Fibroblast of pulmonary artery (primary cell): ENCODE results near the gene FAM110D.

ENCODE experiments used
- DNase-seq: peaks from one replicate; pipeline ENCODE4 v3.0.0-alpha.2; 2010; ENCODE audit warnings: low read depth
- H3K4me3 ChIP-seq: replicated peaks from 2 replicates; pipeline ENCODE4 v1.5.1; 2011; ENCODE audit warnings: low read depth, mild to moderate bottlenecking, control low read depth, low read length, moderate library complexity
- TF ChIP-seq, protein P1 (sequence below): IDR thresholded peaks from 2 replicates; pipeline ENCODE4 v1.5.1; 2011; ENCODE audit warnings: mild to moderate bottlenecking, control low read depth, low read length, inconsistent platforms; ENCODE audit errors: missing control alignments

FAM110D gene

DNA sequence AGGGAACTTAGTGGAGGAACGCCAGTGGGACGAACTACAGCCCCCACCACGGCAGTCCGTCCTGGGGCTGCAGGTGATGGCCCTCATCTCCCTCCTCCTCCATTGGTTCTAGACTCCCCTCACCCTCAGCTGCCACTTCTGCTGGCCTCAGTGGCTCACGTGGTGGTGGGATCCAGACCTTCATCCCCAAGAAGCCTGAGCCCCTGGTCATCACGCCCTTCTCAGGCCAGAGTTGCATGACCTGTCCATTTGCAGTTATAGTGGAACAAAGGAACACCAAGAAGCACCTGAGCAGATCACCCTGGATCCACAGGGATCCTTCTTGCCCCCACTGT is 13.0 kb upstream of the FAM110D start:
- TF ChIP-seq, protein P1, sequence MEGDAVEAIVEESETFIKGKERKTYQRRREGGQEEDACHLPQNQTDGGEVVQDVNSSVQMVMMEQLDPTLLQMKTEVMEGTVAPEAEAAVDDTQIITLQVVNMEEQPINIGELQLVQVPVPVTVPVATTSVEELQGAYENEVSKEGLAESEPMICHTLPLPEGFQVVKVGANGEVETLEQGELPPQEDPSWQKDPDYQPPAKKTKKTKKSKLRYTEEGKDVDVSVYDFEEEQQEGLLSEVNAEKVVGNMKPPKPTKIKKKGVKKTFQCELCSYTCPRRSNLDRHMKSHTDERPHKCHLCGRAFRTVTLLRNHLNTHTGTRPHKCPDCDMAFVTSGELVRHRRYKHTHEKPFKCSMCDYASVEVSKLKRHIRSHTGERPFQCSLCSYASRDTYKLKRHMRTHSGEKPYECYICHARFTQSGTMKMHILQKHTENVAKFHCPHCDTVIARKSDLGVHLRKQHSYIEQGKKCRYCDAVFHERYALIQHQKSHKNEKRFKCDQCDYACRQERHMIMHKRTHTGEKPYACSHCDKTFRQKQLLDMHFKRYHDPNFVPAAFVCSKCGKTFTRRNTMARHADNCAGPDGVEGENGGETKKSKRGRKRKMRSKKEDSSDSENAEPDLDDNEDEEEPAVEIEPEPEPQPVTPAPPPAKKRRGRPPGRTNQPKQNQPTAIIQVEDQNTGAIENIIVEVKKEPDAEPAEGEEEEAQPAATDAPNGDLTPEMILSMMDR = no peak
- no peak for DNase-seq

DNA sequence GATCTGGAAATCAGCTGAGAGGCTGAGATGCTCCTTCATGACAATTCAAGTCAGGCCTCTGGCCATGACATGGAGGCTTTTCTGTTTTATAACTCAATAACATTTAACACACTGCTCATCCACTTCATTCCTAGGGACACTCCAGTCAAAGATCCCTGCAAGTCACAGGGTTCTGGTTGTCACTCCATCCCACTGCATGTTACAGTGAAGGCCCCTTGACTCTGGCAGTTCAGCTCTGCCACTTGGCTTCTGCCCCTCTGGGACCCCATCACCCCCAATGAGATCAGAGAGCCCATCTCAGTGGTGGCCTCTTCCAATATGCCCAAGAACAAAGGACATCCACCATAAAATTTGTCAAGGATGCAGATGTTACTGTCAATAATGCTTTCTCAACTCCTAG is 10.0 kb upstream of the FAM110D start:
- TF ChIP-seq, protein P1 = no peak
- no peak for DNase-seq
- H3K4me3 ChIP-seq = no peak overlapping the region

More for the DNA sequence above, 13.0 kb upstream of the FAM110D start:
- H3K4me3 ChIP-seq = no peak overlapping the region

DNA sequence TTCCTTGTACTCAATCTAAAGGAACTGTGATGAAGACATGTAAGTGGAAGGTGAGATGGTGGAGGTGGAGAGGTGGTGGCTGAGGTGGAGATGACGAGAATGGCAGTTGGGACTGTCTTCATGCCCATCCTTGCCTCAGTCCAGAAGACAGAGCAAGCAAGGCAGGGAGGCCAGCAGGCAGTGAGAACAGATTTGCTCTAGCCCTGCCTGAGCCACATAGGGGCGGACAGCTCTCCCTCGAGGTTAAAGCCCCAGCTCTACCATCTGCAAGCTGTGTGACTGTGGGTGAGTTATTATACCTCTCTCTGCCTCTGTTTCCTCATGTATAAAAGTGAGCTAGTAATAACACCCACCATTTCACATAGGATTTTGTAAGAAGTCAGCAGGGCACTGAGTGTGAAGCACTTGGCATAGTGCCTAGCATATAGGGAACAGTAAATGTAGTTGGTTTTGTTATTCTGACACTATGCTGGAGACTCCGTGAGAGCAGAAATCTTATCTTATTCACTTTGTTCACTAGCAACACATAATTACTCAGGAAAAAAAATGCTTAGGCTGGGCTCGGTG is 4.8 kb upstream of the FAM110D start:
- DNase-seq = no peak
- TF ChIP-seq, protein P1 = no peak

DNA sequence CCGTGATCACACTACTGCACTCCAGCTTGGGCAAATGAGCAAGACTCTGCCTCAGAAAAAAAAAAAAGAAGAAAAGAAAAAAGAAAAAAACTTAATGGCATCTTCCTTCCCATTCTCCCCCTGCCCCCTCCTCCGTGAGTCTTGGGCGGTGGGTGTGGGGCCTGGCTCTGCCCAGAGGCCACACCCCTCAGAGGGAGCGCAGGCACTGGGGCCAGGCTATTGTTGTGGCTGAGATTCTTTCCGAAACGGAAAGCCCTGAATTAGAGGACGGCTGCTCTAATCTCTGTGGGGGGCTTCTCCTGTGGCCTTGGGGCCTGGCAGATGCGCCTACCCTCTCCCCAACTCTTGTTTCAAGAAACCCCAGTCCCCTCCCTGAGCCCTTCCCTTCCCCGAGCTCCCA is 4.1 kb upstream of the FAM110D start:
- TF ChIP-seq, protein P1 = no peak
- DNase-seq = no peak
- H3K4me3 ChIP-seq = no peak overlapping the region

More for the DNA sequence above, 4.8 kb upstream of the FAM110D start:
- no peak overlapping the region for H3K4me3 ChIP-seq

DNA sequence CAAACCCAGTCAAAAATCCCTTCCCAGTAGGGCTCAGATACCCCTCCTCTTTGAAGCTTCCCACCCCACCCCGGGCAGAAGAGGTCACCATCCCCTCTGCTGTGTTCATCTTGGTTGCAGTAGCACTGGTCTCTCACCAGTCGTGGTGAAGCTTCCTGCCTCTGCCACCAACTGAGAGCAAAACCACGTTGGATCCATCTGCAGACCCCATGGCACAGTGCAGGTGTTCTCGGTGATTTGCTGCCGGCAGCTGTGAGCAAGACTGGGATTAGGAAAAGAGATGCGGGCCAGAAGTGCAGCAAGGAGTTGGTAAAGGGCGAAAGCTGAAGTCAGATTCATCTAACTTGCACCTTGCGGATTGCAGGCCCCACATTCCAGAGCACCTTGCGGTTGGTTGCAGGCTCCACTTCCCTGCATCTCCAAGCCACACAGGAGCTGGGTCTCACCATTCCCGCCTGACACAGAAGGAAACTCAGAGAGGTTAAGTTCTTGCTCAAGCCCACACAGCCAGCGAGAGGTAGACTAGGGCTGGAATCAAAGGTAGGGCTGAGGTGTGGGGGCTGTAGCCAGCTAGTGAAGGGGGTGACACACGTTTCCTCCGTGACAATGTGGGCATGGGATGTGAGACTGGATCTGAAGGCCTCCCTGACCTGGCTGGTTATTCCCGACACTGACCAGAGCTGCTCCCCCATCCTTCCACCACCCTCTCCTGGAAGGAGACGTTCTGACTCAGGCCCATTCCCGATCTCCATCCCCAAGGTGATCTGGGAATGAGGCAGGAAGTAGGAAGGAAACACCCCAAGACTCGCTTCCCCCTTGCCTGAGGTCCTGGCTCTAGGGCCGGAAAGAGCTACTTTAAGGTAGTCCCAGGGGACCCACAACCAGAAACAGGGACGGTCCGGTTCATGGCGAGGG is 3.3 kb upstream of the FAM110D start:
- TF ChIP-seq, protein P1 = no peak
- no peak overlapping the region for H3K4me3 ChIP-seq
- DNase-seq = no peak

DNA sequence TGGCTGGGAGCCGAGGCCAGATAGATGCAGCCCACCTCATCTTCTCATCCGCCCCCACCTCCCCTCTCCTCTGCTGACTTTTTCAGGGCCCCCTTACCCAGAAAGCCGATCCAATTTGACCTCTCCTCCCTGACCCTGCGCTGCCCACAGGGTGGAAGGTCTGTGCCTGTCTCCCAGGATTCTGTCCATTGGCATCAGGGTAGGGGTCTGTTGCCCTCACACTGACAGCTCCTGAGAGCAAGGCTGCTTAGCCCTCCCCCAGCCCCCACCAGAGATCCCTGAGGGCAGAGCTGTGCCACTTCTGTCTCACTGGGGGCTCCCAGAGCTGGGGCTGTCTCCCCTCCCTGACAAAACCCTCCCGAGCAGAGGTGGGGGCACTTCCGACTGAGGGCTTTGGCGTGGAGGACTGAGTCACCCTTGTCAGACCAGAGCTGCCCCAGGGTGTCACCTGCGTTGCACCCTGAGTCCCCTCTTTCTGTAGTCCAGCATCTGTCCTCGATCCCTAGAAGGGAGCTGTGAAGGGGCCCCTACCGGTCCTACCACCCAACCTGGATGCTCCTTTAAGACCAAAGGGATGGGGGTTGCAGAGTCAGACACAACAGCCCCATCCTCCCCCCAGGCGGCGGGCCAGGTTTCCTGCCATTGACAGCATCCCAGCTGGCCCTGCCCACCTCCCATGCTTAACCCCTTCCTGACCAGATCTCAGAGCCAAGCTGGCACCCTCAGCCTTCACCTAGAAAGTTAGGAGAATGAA is 2.4 kb upstream of the FAM110D start:
- peak; percentile 41 for DNase-seq
- TF ChIP-seq, protein P1 = no peak
- H3K4me3 ChIP-seq = peak overlapping the region; percentile 10
